CD4-positive, alpha-beta T cell (primary cell): ENCODE data around the gene NAV2. TPM values are rescaled to one million over a fixed set of nuclear protein-coding genes. Genes with fewer than 3 reads are reported as not detected.

Experiments used
- ATAC-seq: fragments of 200-7000 bp; cut with Tn5 transposase; one replicate; pipeline ENCODE4 v1.10.0; 2022; ENCODE audit warnings: mild to moderate bottlenecking; ENCODE audit not compliant: poor library complexity
- CTCF ChIA-PET: fragments of 350-600 bp; sonication (Branson Sonifier 250); formaldehyde crosslinking; loops from one replicate; lab custom pipeline; 2021; ENCODE audit warnings: antibody characterized with exemption, inconsistent platforms; lab: Charles Lee
- POLR2A ChIA-PET: fragments of 350-600 bp; sonication (Branson Sonifier 250); formaldehyde crosslinking; loops from one replicate; lab custom pipeline; 2021; ENCODE audit warnings: antibody characterized with exemption, inconsistent platforms; lab: Charles Lee
- DNase-seq, 14 experiments: peaks; one replicate each; pipeline ENCODE4 v3.0.0-alpha.2; 2013 to 2020; ENCODE audit warnings: mixed read lengths in 2 of 14
- H3K27ac ChIP-seq, 2 donors: one replicate each; pipeline versions ENCODE4 v1.5.1 to v1.7.0; 2013; ENCODE audit warnings: low read length in 2 of 2, low read depth in 1 of 2, mild to moderate bottlenecking in 1 of 2
- H3K27me3 ChIP-seq, 2 experiments: 1 replicate in 1 of 2; 2 replicates in 1 of 2; pipeline versions ENCODE4 v1.6.1 to v1.7.0; 2013; ENCODE audit warnings: low read length in 2 of 2, control low read depth in 1 of 2, mild to moderate bottlenecking in 1 of 2, moderate library complexity in 1 of 2; ENCODE audit not compliant: insufficient read depth in 2 of 2, control insufficient read depth in 1 of 2
- H3K36me3 ChIP-seq: one replicate; pipeline ENCODE4 v1.6.1; 2013; ENCODE audit warnings: low read length, control low read depth; ENCODE audit not compliant: insufficient read depth
- H3K4me1 ChIP-seq: one replicate; pipeline ENCODE4 v1.6.1; 2013; ENCODE audit warnings: low read length, control low read depth; ENCODE audit not compliant: insufficient read depth
- H3K4me3 ChIP-seq: one replicate; pipeline ENCODE4 v1.5.1; 2013; ENCODE audit warnings: mild to moderate bottlenecking, low read length, moderate library complexity
- H3K9me3 ChIP-seq, 2 experiments: 1 replicate in 1 of 2; 2 replicates in 1 of 2; pipeline versions ENCODE4 v1.6.1 to v1.7.0; 2013; ENCODE audit warnings: low read length in 2 of 2, mild to moderate bottlenecking in 2 of 2, control low read depth in 1 of 2, moderate library complexity in 1 of 2; ENCODE audit not compliant: control insufficient read depth in 1 of 2, insufficient read depth in 1 of 2
- H3K27ac Mint-ChIP-seq: one replicate; pipeline ENCODE4 v1.8.0; 2020; ENCODE audit warnings: mixed read lengths
- H3K27me3 Mint-ChIP-seq: one replicate; pipeline ENCODE4 v1.8.0; 2021; ENCODE audit warnings: mixed read lengths
- H3K36me3 Mint-ChIP-seq: one replicate; pipeline ENCODE4 v1.8.0; 2021; ENCODE audit warnings: low read depth, mixed read lengths
- H3K4me1 Mint-ChIP-seq: one replicate; pipeline ENCODE4 v1.8.0; 2021; ENCODE audit warnings: low read depth, mixed read lengths
- H3K4me3 Mint-ChIP-seq: one replicate; pipeline ENCODE4 v1.8.0; 2020; ENCODE audit warnings: mild to moderate bottlenecking, mixed read lengths
- H3K9me3 Mint-ChIP-seq: one replicate; pipeline ENCODE4 v1.8.0; 2020; ENCODE audit warnings: mixed read lengths
- intact Hi-C, 2 experiments: fragments of 100-400 bp; cut with DNase I in 1 of 2; cut with micrococcal nuclease in 1 of 2; formaldehyde crosslinking; loops; one replicate each; pipeline versions ENCODE4 v1.15.1 to v1.9.0; 2023 to 2025; cut with DNase I, micrococcal nuclease
- total RNA-seq, 174 experiments: library from RNA in 2 of 174; stranded (reverse) in 2 of 174; gene quantifications; one replicate each; pipeline ENCODE4 v1.2.3 and lab custom pipeline; 2021 to 2026
- TF ChIP-seq, protein P1 (sequence below): fragments of 200-600 bp; IDR thresholded peaks from one replicate; pipeline ENCODE4 v1.8.0; 2022; ENCODE audit warnings: antibody characterized with exemption, mild to moderate bottlenecking

NAV2 gene
- total RNA-seq, 2 experiments from 2014 or later, result 0.55 to 0.64 TPM

DNA sequence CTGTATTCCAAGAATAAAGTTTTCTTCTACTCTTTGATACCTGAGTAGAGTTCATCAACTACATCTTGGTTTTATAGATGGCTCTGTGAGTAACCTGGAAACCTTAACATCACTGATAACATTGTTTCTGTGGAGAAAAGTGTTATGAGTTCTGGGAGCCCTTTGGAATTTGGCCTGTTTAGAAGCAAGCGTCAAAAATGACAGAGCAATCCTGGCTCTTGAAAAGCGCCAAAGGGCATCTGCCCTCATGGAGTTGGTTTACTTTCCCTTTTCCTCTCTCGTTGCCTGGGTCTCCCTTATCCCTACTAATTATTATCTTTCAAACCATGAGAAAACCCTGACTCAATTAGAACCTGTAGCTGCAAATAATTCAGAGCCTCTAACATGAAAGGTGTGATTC is 307.6 kb downstream of the NAV2 start:
- TF ChIP-seq, protein P1, sequence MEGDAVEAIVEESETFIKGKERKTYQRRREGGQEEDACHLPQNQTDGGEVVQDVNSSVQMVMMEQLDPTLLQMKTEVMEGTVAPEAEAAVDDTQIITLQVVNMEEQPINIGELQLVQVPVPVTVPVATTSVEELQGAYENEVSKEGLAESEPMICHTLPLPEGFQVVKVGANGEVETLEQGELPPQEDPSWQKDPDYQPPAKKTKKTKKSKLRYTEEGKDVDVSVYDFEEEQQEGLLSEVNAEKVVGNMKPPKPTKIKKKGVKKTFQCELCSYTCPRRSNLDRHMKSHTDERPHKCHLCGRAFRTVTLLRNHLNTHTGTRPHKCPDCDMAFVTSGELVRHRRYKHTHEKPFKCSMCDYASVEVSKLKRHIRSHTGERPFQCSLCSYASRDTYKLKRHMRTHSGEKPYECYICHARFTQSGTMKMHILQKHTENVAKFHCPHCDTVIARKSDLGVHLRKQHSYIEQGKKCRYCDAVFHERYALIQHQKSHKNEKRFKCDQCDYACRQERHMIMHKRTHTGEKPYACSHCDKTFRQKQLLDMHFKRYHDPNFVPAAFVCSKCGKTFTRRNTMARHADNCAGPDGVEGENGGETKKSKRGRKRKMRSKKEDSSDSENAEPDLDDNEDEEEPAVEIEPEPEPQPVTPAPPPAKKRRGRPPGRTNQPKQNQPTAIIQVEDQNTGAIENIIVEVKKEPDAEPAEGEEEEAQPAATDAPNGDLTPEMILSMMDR, result no peak
- ChIA-PET POLR2A (no interaction called here), CTCF (no interaction called here)
- DNase-seq (no peak), ATAC-seq (no peak)
- Histone ChIP-seq H3K27ac (no peak overlapping the region), H3K27me3 (no peaks in the 10 kb centered on the region), H3K4me3 (no peak overlapping the region), H3K36me3 (no peaks in the 10 kb centered on the region), H3K4me1 (no peaks in the 10 kb centered on the region), H3K9me3 (no peaks in the 10 kb centered on the region)
- Mint-ChIP-seq H3K27ac (no peak overlapping the region), H3K27me3 (peaks cover 10% of the 10 kb centered on the region), H3K36me3 (no peaks in the 10 kb centered on the region), H3K4me3 (no peak overlapping the region), H3K4me1 (no peaks in the 10 kb centered on the region), H3K9me3 (no peaks in the 10 kb centered on the region)
- intact Hi-C loops, result no loop called here

DNA sequence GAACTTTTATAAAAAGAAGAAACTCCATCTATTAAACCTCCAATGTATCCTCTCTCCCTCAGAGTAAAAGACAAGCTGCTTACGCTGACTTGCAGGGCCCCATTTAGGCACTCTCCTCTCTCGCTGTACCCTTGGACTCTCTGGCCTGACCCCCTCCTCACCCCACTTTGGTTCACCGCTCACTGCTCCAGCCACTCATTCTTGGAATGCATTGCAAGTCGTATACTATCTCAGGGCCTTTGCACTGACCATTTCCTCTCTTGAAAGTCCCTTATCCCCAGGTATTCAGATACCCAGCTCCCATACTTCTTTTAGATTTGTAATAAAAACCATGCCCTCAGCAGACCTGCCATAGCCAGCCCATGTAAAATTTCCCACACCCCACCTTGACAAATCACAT is 308.1 kb downstream of the NAV2 start:
- Mint-ChIP-seq H3K36me3 (no peaks in the 10 kb centered on the region), H3K27ac (no peak overlapping the region), H3K4me3 (no peak overlapping the region), H3K9me3 (no peaks in the 10 kb centered on the region), H3K27me3 (peaks cover 6% of the 10 kb centered on the region), H3K4me1 (no peaks in the 10 kb centered on the region)
- ATAC-seq (no peak), DNase-seq (no peak)
- no peak overlapping the region for H3K27ac ChIP-seq
- intact Hi-C loops, result no loop called here
- ChIA-PET CTCF (no interaction called here), POLR2A (no interaction called here)
- no peaks in the 10 kb centered on the region for H3K36me3 ChIP-seq
- TF ChIP-seq, protein P1, result no peak
- H3K4me3 ChIP-seq, result no peak overlapping the region
- no peaks in the 10 kb centered on the region for H3K4me1 ChIP-seq
- H3K27me3 ChIP-seq, result no peaks in the 10 kb centered on the region
- no peaks in the 10 kb centered on the region for H3K9me3 ChIP-seq

DNA sequence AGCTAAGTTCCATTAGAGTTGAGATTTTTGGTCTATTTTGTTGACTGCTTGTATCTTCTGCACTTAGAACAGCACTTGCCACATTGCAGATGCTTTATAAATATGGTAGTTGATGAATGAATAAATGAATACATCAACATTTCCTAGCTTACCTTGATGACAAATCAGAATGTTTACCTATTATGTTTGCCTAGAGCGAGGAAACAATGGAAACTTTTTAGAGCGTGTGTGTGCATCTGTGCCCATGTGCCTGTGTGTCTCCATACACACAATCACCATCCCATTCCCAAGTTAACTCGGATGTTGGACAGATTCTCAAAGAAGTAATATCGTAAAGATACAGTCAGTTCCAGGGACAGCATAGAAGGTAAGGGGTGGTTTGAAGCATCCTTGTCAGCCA is 308.6 kb downstream of the NAV2 start:
- Mint-ChIP-seq H3K4me1 (no peaks in the 10 kb centered on the region), H3K4me3 (no peak overlapping the region), H3K27ac (no peak overlapping the region), H3K9me3 (no peaks in the 10 kb centered on the region), H3K27me3 (peaks cover 6% of the 10 kb centered on the region), H3K36me3 (no peaks in the 10 kb centered on the region)
- no peaks in the 10 kb centered on the region for H3K4me1 ChIP-seq
- CTCF ChIA-PET, result no interaction called here
- intact Hi-C loops, result no loop called here
- ATAC-seq (no peak), DNase-seq (no peak)
- H3K36me3 ChIP-seq, result no peaks in the 10 kb centered on the region
- POLR2A ChIA-PET, result no interaction called here
- no peaks in the 10 kb centered on the region for H3K27me3 ChIP-seq
- H3K4me3 ChIP-seq, result no peak overlapping the region
- H3K27ac ChIP-seq, result no peak overlapping the region
- H3K9me3 ChIP-seq, result no peaks in the 10 kb centered on the region
- TF ChIP-seq, protein P1, result no peak
